NB4 (cell line): ENCODE measurements around the gene HNRNPUL1.

Experiments used
- CTCF ChIP-seq: IDR thresholded peaks from one replicate; pipeline ENCODE4 v1.5.1; 2012; ENCODE audit warnings: low read depth, low read length
- MAX ChIP-seq: IDR thresholded peaks from 2 replicates; pipeline ENCODE4 v1.6.1; 2011; ENCODE audit warnings: low read depth, low read length
- POLR2A ChIP-seq: IDR thresholded peaks from 2 replicates; pipeline ENCODE4 v1.6.1; 2011; ENCODE audit warnings: mild to moderate bottlenecking; ENCODE audit not compliant: insufficient read length; ENCODE audit errors: extremely low read depth

- TF ChIP-seq POLR2A: no peak
- no peak for TF ChIP-seq CTCF
- no peak for TF ChIP-seq MAX
These were observed 8.9 kb downstream of the HNRNPUL1 start for GRCh38 chr19:41273076-41273475.
